ENCODE data around the gene SLC39A1.

The SLC39A1 gene

DNA sequence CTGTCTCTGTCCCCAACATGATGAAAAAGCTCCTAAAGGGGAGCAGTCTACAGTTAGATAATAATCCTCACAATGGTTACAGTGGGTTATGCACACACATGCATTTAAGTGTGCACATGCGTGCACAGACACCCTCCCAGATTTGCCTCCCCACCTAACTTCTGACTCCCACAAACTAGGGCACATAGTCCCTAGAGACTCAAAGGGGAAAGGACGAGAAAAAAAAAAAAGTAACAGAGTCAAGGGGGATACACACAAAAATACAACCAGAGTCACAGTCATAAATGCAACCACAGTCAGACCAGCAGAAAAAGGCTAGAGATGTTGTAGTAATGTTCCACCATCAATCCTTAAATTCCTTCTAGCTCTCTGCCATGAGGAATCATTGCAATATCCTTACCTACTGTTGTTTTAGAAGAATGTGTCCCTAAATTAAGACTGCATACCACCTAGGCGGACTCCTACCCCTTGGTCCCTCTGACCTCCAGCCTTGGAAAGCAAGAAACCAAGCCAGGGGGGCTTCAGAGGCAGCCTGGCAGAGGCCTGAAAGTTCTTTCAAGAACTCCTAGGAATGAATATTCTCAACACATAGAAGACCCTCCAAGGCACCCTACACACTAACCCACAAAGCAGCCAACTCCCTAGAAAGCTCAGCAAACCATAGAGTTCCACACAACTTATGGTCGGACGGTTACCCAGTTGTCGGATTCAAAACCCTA lies 6.2 kb downstream of the SLC39A1 start:
- no peak overlapping the region for H3K27ac ChIP-seq (replicated peaks; ENCODE audit: low read length)
- peaks cover 26 to 57% of the 10 kb centered on the region in 2 donors for H3K36me3 ChIP-seq (replicated peaks in 1 of 2; ENCODE audit: control insufficient read depth in 2 of 2, insufficient read depth in 2 of 2, low read length in 2 of 2)
- H3K4ac ChIP-seq (ENCODE audit: low read length), result no peak overlapping the region
- no peak overlapping the region for H4K8ac ChIP-seq (ENCODE audit: low read depth, low read length)
- no peak overlapping the region for H2BK5ac ChIP-seq (ENCODE audit: low read length)
- peak overlapping the region; percentile 88 to 97 for H3K4me3 ChIP-seq (ENCODE audit: low read length in 2 of 2)
- no peak overlapping the region for H2BK12ac ChIP-seq (ENCODE audit: low read length)
- peaks cover 15 to 19% of the 10 kb centered on the region in 2 donors for H3K4me1 ChIP-seq (ENCODE audit: control insufficient read depth in 2 of 2, insufficient read depth in 1 of 2, low read depth in 1 of 2, low read length in 2 of 2)
- WGBS, 2 donors (ENCODE audit: extremely low coverage in 2 of 2, insufficient read length in 2 of 2, insufficient replicate concordance in 1 of 2), result no CpG with 5 or more reads among the region's 6 CpGs
- peak overlapping the region; percentile 90 for H2AFZ ChIP-seq (ENCODE audit: low read length)
- H3K4me2 ChIP-seq (ENCODE audit: insufficient read depth, low read length, poor library complexity, severe bottlenecking), result peak overlapping the region; percentile 56
- H2AK5ac ChIP-seq (ENCODE audit: low read depth, low read length), result no peak overlapping the region
- H3K79me1 ChIP-seq (ENCODE audit: low read depth, low read length), result peaks cover 14% of the 10 kb centered on the region
- DNase-seq (ENCODE audit: low spot score), result no peak
- H2BK120ac ChIP-seq (ENCODE audit: low read depth, low read length), result no peak overlapping the region
- H3K9me3 ChIP-seq (replicated peaks in 1 of 2; ENCODE audit: control insufficient read depth in 2 of 2, insufficient read depth in 1 of 2, low read depth in 1 of 2, low read length in 2 of 2), result no peaks in the 10 kb centered on the region
- H2BK15ac ChIP-seq (ENCODE audit: low read length), result no peak overlapping the region
- no peak overlapping the region for H3K23ac ChIP-seq (ENCODE audit: low read depth, low read length, poor library complexity)
- H4K91ac ChIP-seq (ENCODE audit: low read depth, low read length, poor library complexity), result no peak overlapping the region
- H3K9ac ChIP-seq (ENCODE audit: low read depth, low read length, poor library complexity), result peak overlapping the region; percentile 94
- H3K27me3 ChIP-seq (ENCODE audit: control insufficient read depth in 3 of 3, insufficient read depth in 3 of 3, low read depth in 1 of 3, low read length in 3 of 3), result no peaks in the 10 kb centered on the region
- H3K18ac ChIP-seq (ENCODE audit: low read length), result no peak overlapping the region
- no peak overlapping the region for H3K14ac ChIP-seq (ENCODE audit: low read length)

DNA sequence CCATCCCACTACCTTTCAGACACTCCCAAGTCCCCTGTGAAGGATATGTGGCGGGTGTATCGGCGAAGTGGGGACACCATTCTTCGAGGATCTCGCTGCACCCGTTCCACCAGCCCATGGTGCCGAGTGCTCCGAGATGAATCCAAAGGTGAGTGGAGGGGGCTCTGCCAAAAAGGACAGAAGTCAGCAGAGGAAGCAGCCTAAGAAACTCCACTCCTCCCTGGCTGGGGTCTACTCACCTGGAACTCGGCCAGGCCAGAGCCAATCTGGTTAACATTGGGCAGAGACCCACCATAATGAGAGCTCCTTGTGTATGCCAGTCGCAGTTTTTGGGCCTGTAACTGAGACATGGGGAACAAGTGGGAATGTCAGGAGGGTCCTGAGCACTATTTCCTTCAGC lies 8.5 kb downstream of the SLC39A1 start:
- Histone ChIP-seq H3K9me3 (replicated peaks in 1 of 2; ENCODE audit: control insufficient read depth in 2 of 2, insufficient read depth in 1 of 2, low read depth in 1 of 2, low read length in 2 of 2) (no peaks in the 10 kb centered on the region), H4K91ac (ENCODE audit: low read depth, low read length, poor library complexity) (no peak overlapping the region), H2BK120ac (ENCODE audit: low read depth, low read length) (no peak overlapping the region), H2AK5ac (ENCODE audit: low read depth, low read length) (no peak overlapping the region), H2AFZ (ENCODE audit: low read length) (no peak overlapping the region), H3K23ac (ENCODE audit: low read depth, low read length, poor library complexity) (no peak overlapping the region), H3K18ac (ENCODE audit: low read length) (no peak overlapping the region), H2BK5ac (ENCODE audit: low read length) (no peak overlapping the region), H3K9ac (ENCODE audit: low read depth, low read length, poor library complexity) (no peak overlapping the region), H3K4ac (ENCODE audit: low read length) (no peak overlapping the region), H2BK12ac (ENCODE audit: low read length) (no peak overlapping the region), H3K79me1 (ENCODE audit: low read depth, low read length) (peaks cover 10% of the 10 kb centered on the region), H3K27ac (replicated peaks; ENCODE audit: low read length) (no peak overlapping the region), H3K4me3 (ENCODE audit: low read length in 2 of 2) (no peak overlapping the region), H4K8ac (ENCODE audit: low read depth, low read length) (no peak overlapping the region), H3K4me1 (ENCODE audit: control insufficient read depth in 2 of 2, insufficient read depth in 1 of 2, low read depth in 1 of 2, low read length in 2 of 2) (peaks cover 9 to 13% of the 10 kb centered on the region in 2 donors), H3K14ac (ENCODE audit: low read length) (no peak overlapping the region), H2BK15ac (ENCODE audit: low read length) (no peak overlapping the region), H3K27me3 (ENCODE audit: control insufficient read depth in 3 of 3, insufficient read depth in 3 of 3, low read depth in 1 of 3, low read length in 3 of 3) (no peaks in the 10 kb centered on the region), H3K36me3 (replicated peaks in 1 of 2; ENCODE audit: control insufficient read depth in 2 of 2, insufficient read depth in 2 of 2, low read length in 2 of 2) (peaks cover 21 to 58% of the 10 kb centered on the region in 2 donors), H3K4me2 (ENCODE audit: insufficient read depth, low read length, poor library complexity, severe bottlenecking) (no peak overlapping the region)
- DNase-seq (ENCODE audit: low spot score), result no peak
- no CpG with 5 or more reads among the region's 10 CpGs for WGBS, 2 donors (ENCODE audit: extremely low coverage in 2 of 2, insufficient read length in 2 of 2, insufficient replicate concordance in 1 of 2)

GRCh38 chr1:153953859-153954365 lies 9.4 kb downstream of the SLC39A1 start:
- no peak overlapping the region for H3K4me3 ChIP-seq (ENCODE audit: low read length in 2 of 2)
- no peak overlapping the region for H4K91ac ChIP-seq (ENCODE audit: low read depth, low read length, poor library complexity)
- peaks cover 10% of the 10 kb centered on the region for H3K79me1 ChIP-seq (ENCODE audit: low read depth, low read length)
- H3K27me3 ChIP-seq (ENCODE audit: control insufficient read depth in 3 of 3, insufficient read depth in 3 of 3, low read depth in 1 of 3, low read length in 3 of 3), result no peaks in the 10 kb centered on the region
- DNase-seq (ENCODE audit: low spot score), result no peak
- H3K18ac ChIP-seq (ENCODE audit: low read length), result no peak overlapping the region
- H2AFZ ChIP-seq (ENCODE audit: low read length), result no peak overlapping the region
- no peak overlapping the region for H3K23ac ChIP-seq (ENCODE audit: low read depth, low read length, poor library complexity)
- no peak overlapping the region for H3K4ac ChIP-seq (ENCODE audit: low read length)
- peaks cover 20 to 57% of the 10 kb centered on the region in 2 donors for H3K36me3 ChIP-seq (replicated peaks in 1 of 2; ENCODE audit: control insufficient read depth in 2 of 2, insufficient read depth in 2 of 2, low read length in 2 of 2)
- H2BK15ac ChIP-seq (ENCODE audit: low read length), result no peak overlapping the region
- H3K14ac ChIP-seq (ENCODE audit: low read length), result no peak overlapping the region
- H3K4me1 ChIP-seq (ENCODE audit: control insufficient read depth in 2 of 2, insufficient read depth in 1 of 2, low read depth in 1 of 2, low read length in 2 of 2), result peaks cover 9% of the 10 kb centered on the region in 2 donors
- H3K9me3 ChIP-seq (replicated peaks in 1 of 2; ENCODE audit: control insufficient read depth in 2 of 2, insufficient read depth in 1 of 2, low read depth in 1 of 2, low read length in 2 of 2), result no peaks in the 10 kb centered on the region
- H3K4me2 ChIP-seq (ENCODE audit: insufficient read depth, low read length, poor library complexity, severe bottlenecking), result no peak overlapping the region
- WGBS, 2 donors (ENCODE audit: extremely low coverage in 2 of 2, insufficient read length in 2 of 2, insufficient replicate concordance in 1 of 2), result no CpG with 5 or more reads among the region's 4 CpGs
- no peak overlapping the region for H3K27ac ChIP-seq (replicated peaks; ENCODE audit: low read length)
- no peak overlapping the region for H4K8ac ChIP-seq (ENCODE audit: low read depth, low read length)
- no peak overlapping the region for H2BK12ac ChIP-seq (ENCODE audit: low read length)
- no peak overlapping the region for H2BK120ac ChIP-seq (ENCODE audit: low read depth, low read length)
- no peak overlapping the region for H2AK5ac ChIP-seq (ENCODE audit: low read depth, low read length)
- no peak overlapping the region for H2BK5ac ChIP-seq (ENCODE audit: low read length)
- H3K9ac ChIP-seq (ENCODE audit: low read depth, low read length, poor library complexity), result no peak overlapping the region

GRCh38 chr1:153951801-153952200 lies 11.5 kb downstream of the SLC39A1 start:
- peaks cover 27 to 73% of the 10 kb centered on the region in 2 donors for H3K36me3 ChIP-seq (replicated peaks in 1 of 2; ENCODE audit: control insufficient read depth in 2 of 2, insufficient read depth in 2 of 2, low read length in 2 of 2)
- no CpG with 5 or more reads among the region's 2 CpGs for WGBS, 2 donors (ENCODE audit: extremely low coverage in 2 of 2, insufficient read length in 2 of 2, insufficient replicate concordance in 1 of 2)
- H3K9ac ChIP-seq (ENCODE audit: low read depth, low read length, poor library complexity), result peak overlapping the region; percentile 30
- H3K18ac ChIP-seq (ENCODE audit: low read length), result no peak overlapping the region
- H3K4me1 ChIP-seq (ENCODE audit: control insufficient read depth in 2 of 2, insufficient read depth in 1 of 2, low read depth in 1 of 2, low read length in 2 of 2), result peaks cover 2 to 3% of the 10 kb centered on the region in 2 donors
- no peak overlapping the region for H3K14ac ChIP-seq (ENCODE audit: low read length)
- H2BK12ac ChIP-seq (ENCODE audit: low read length), result no peak overlapping the region
- H3K4ac ChIP-seq (ENCODE audit: low read length), result no peak overlapping the region
- H3K27me3 ChIP-seq (ENCODE audit: control insufficient read depth in 3 of 3, insufficient read depth in 3 of 3, low read depth in 1 of 3, low read length in 3 of 3), result no peaks in the 10 kb centered on the region
- H2BK15ac ChIP-seq (ENCODE audit: low read length), result no peak overlapping the region
- DNase-seq (ENCODE audit: low spot score), result no peak
- no peak overlapping the region for H2BK120ac ChIP-seq (ENCODE audit: low read depth, low read length)
- H2AFZ ChIP-seq (ENCODE audit: low read length), result no peak overlapping the region
- H3K79me1 ChIP-seq (ENCODE audit: low read depth, low read length), result peaks cover 4% of the 10 kb centered on the region
- no peak overlapping the region for H3K23ac ChIP-seq (ENCODE audit: low read depth, low read length, poor library complexity)
- H3K9me3 ChIP-seq (replicated peaks in 1 of 2; ENCODE audit: control insufficient read depth in 2 of 2, insufficient read depth in 1 of 2, low read depth in 1 of 2, low read length in 2 of 2), result no peaks in the 10 kb centered on the region
- H4K91ac ChIP-seq (ENCODE audit: low read depth, low read length, poor library complexity), result no peak overlapping the region
- no peak overlapping the region for H3K4me3 ChIP-seq (ENCODE audit: low read length in 2 of 2)
- no peak overlapping the region for H3K4me2 ChIP-seq (ENCODE audit: insufficient read depth, low read length, poor library complexity, severe bottlenecking)
- H2BK5ac ChIP-seq (ENCODE audit: low read length), result peak overlapping the region; percentile 13
- H3K27ac ChIP-seq (replicated peaks; ENCODE audit: low read length), result no peak overlapping the region
- no peak overlapping the region for H2AK5ac ChIP-seq (ENCODE audit: low read depth, low read length)
- no peak overlapping the region for H4K8ac ChIP-seq (ENCODE audit: low read depth, low read length)
